ENCODE data around the gene WWOX.

WWOX gene

DNA sequence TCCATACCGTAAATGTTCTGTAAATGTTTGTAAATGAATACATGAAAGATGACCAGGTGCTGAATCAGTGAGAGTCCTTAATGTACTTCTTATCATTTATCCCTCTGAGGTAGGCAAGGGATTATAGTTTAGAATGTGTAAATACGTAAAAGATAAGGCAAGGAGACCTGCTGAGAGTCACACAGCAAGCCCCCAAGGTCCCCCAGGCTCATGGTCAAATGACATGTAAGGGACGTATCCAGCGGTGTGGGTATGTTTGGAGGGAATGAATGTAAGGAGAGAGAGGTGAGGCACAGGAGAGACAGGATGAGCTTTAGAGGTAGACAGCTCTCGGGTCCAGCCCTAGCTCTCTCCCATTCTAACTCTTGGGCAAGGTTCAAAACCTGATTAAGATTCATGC, 341.8 kb downstream of the WWOX start:
- Histone ChIP-seq H3K9me3 (ENCODE audit: control insufficient read depth in 2 of 2, low read length in 2 of 2) (no peaks in the 10 kb centered on the region), H3K27ac (ENCODE audit: low read depth in 2 of 2, low read length in 2 of 2) (no peak overlapping the region), H3K4me1 (ENCODE audit: control insufficient read depth in 2 of 2, insufficient read depth in 2 of 2, low read length in 2 of 2) (peaks cover 0 to 3% of the 10 kb centered on the region in 2 donors), H3K9ac (ENCODE audit: low read depth in 1 of 2, low read length in 2 of 2) (no peak overlapping the region), H3K27me3 (ENCODE audit: control insufficient read depth in 2 of 2, insufficient read depth in 2 of 2, low read length in 2 of 2) (no peaks in the 10 kb centered on the region), H3K4me3 (ENCODE audit: low read length in 2 of 2) (no peak overlapping the region), H3K36me3 (ENCODE audit: control insufficient read depth in 2 of 2, insufficient read depth in 2 of 2, low read length in 2 of 2) (no peaks in the 10 kb centered on the region)

DNA sequence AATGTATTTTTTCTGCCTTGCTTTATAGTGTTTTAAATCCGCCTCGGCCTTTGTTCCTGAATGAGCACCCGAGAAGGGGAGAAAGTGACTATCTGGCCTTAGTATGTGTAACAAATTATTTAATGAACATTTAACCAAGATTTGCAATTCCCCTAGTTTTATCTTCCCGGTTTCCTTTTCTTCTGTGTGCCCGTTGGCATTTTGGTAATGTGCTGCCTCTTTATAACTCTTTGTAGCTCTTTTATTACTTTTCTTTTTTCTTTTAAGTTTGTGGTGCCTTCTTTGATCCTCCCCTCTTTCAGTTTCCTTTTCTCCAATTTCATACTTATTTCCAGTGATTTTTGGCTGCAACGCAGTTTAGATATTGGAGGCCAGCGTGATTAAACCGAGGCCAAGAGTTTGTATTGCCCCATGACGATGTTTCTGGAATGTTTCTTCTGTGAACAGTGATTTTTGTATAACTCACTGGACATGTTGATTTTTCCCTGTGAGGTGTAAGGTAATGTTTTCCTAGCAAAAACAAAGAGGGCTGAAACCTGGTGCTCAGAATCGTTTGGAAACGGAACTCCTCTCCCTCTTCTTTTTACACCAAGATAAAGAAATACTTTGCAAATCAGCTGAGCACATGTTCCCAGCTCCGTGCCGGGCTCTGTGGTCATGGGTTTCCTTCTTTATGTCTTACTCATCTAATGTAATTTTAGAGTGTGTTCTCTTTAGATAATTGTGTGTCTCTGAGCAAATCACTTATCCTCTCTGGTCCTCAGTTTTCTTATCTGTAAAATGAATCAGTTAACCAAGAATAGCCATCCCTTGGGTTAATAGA, 344.3 kb downstream of the WWOX start:
- Histone ChIP-seq H3K4me3 (ENCODE audit: low read length in 2 of 2) (peak overlapping the region in 1 of 2 donors; percentile 13), H3K9me3 (ENCODE audit: control insufficient read depth in 2 of 2, low read length in 2 of 2) (no peaks in the 10 kb centered on the region), H3K27me3 (ENCODE audit: control insufficient read depth in 2 of 2, insufficient read depth in 2 of 2, low read length in 2 of 2) (no peaks in the 10 kb centered on the region), H3K9ac (ENCODE audit: low read depth in 1 of 2, low read length in 2 of 2) (no peak overlapping the region), H3K36me3 (ENCODE audit: control insufficient read depth in 2 of 2, insufficient read depth in 2 of 2, low read length in 2 of 2) (no peaks in the 10 kb centered on the region), H3K4me1 (ENCODE audit: control insufficient read depth in 2 of 2, insufficient read depth in 2 of 2, low read length in 2 of 2) (peaks cover 0 to 3% of the 10 kb centered on the region in 2 donors), H3K27ac (ENCODE audit: low read depth in 2 of 2, low read length in 2 of 2) (no peak overlapping the region)

DNA sequence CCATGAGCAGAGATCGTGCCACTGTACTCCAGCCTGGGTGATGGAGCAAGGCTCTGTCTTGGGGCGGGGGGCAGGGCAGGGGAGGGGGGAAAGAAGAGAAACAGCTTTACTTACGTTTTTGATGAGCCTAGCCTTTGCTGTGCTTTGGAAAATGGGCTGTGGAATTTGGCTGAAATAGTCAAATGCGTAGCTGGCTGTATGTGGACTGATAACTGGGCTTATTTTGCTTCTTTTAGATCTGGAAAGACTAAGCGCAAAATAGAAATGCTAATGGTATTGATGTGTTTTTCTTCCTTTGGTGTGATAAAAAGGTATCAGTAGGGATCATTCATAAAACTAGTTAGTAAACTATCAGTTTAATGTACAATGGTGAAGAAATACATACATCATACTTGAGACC, 346.4 kb downstream of the WWOX start:
- Histone ChIP-seq H3K4me1 (ENCODE audit: control insufficient read depth in 2 of 2, insufficient read depth in 2 of 2, low read length in 2 of 2) (peaks cover 0 to 3% of the 10 kb centered on the region in 2 donors), H3K9me3 (ENCODE audit: control insufficient read depth in 2 of 2, low read length in 2 of 2) (no peaks in the 10 kb centered on the region), H3K9ac (ENCODE audit: low read depth in 1 of 2, low read length in 2 of 2) (no peak overlapping the region), H3K27me3 (ENCODE audit: control insufficient read depth in 2 of 2, insufficient read depth in 2 of 2, low read length in 2 of 2) (no peaks in the 10 kb centered on the region), H3K27ac (ENCODE audit: low read depth in 2 of 2, low read length in 2 of 2) (no peak overlapping the region), H3K4me3 (ENCODE audit: low read length in 2 of 2) (no peak overlapping the region), H3K36me3 (ENCODE audit: control insufficient read depth in 2 of 2, insufficient read depth in 2 of 2, low read length in 2 of 2) (no peaks in the 10 kb centered on the region)

DNA sequence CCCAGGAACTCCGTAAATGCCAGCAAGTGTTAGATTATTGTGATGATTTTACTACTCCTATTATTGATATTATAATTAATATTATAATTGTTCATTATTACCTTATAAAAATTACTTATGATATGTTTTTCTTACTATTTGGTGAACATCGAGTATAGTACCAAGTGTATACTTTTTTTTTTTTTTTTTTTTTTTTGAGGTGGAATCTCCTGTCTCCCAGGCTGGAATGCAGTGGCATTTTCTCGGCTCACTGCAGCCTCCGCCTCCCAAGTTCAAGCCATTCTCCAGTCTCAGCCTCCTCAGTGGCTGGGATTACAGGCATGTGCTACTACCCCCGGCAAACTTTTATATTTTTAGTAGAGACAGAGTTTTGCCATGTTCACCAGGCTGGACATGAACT, 347.0 kb downstream of the WWOX start:
- Histone ChIP-seq H3K27me3 (ENCODE audit: control insufficient read depth in 2 of 2, insufficient read depth in 2 of 2, low read length in 2 of 2) (no peaks in the 10 kb centered on the region), H3K27ac (ENCODE audit: low read depth in 2 of 2, low read length in 2 of 2) (no peak overlapping the region), H3K36me3 (ENCODE audit: control insufficient read depth in 2 of 2, insufficient read depth in 2 of 2, low read length in 2 of 2) (no peaks in the 10 kb centered on the region), H3K4me1 (ENCODE audit: control insufficient read depth in 2 of 2, insufficient read depth in 2 of 2, low read length in 2 of 2) (peaks cover 0 to 3% of the 10 kb centered on the region in 2 donors), H3K9ac (ENCODE audit: low read depth in 1 of 2, low read length in 2 of 2) (no peak overlapping the region), H3K4me3 (ENCODE audit: low read length in 2 of 2) (no peak overlapping the region), H3K9me3 (ENCODE audit: control insufficient read depth in 2 of 2, low read length in 2 of 2) (no peaks in the 10 kb centered on the region)

DNA sequence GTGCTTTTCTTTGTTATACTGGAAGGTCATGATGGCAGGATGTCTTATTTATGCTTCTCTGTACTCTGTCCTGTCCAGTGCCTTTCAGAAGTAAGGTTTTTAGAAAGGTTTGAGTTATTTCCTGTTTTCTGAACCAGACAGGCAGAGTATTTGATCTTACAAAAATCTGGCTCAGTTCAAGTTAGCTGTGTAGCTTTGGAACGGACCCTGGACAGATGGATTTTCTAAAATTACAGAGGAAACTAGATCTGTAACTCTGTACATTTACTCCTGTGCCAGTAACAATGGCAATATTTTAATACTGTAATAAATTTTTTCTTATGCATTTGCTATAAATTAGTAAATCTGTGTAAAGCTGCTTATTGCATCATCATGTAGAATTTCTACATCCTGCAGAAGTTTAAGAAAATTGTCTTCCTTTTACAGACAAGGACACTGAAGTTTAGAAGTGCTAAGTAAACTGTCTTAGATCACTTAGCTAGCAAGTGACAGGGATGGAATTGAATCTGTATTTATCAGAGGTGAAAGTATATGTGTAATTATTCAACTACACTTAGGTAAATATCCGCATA, 347.6 kb downstream of the WWOX start:
- Histone ChIP-seq H3K27ac (ENCODE audit: low read depth in 2 of 2, low read length in 2 of 2) (no peak overlapping the region), H3K27me3 (ENCODE audit: control insufficient read depth in 2 of 2, insufficient read depth in 2 of 2, low read length in 2 of 2) (no peaks in the 10 kb centered on the region), H3K9ac (ENCODE audit: low read depth in 1 of 2, low read length in 2 of 2) (no peak overlapping the region), H3K4me1 (ENCODE audit: control insufficient read depth in 2 of 2, insufficient read depth in 2 of 2, low read length in 2 of 2) (peaks cover 0 to 3% of the 10 kb centered on the region in 2 donors), H3K9me3 (ENCODE audit: control insufficient read depth in 2 of 2, low read length in 2 of 2) (no peaks in the 10 kb centered on the region), H3K36me3 (ENCODE audit: control insufficient read depth in 2 of 2, insufficient read depth in 2 of 2, low read length in 2 of 2) (no peaks in the 10 kb centered on the region), H3K4me3 (ENCODE audit: low read length in 2 of 2) (no peak overlapping the region)

DNA sequence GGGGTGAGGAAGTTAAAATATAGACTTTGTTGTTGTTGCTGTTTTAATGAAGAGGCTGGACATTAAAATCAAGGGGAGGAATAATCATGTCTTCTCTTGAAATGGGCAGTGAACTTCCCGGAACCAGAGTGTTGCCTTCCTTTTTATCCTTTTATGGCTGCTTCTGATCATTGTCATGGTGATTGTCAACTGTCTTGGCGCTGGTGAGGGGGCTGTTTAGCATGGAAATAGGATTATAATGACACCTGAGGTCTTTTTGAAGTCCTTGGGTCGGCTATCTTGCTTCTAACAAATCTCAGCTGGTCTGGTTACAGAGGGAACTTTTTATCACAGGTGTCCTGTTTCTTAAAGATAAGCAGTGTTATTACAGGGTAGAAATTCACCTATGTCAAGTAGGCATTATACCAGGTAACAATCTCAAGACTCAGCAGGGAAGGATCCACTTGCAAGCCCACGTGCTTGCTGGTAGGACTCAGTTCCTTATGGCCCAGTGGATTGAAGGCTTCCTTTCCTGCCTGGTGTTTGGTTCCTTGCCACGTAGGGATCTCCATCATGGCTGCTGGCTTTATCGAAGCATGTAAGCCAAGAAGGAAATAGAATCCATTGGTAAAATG, 349.3 kb downstream of the WWOX start:
- Histone ChIP-seq H3K4me1 (ENCODE audit: control insufficient read depth in 2 of 2, insufficient read depth in 2 of 2, low read length in 2 of 2) (no peaks in the 10 kb centered on the region), H3K9ac (ENCODE audit: low read depth in 1 of 2, low read length in 2 of 2) (no peak overlapping the region), H3K9me3 (ENCODE audit: control insufficient read depth in 2 of 2, low read length in 2 of 2) (no peaks in the 10 kb centered on the region), H3K27ac (ENCODE audit: low read depth in 2 of 2, low read length in 2 of 2) (no peak overlapping the region), H3K27me3 (ENCODE audit: control insufficient read depth in 2 of 2, insufficient read depth in 2 of 2, low read length in 2 of 2) (no peaks in the 10 kb centered on the region), H3K4me3 (ENCODE audit: low read length in 2 of 2) (no peak overlapping the region), H3K36me3 (ENCODE audit: control insufficient read depth in 2 of 2, insufficient read depth in 2 of 2, low read length in 2 of 2) (no peaks in the 10 kb centered on the region)

DNA sequence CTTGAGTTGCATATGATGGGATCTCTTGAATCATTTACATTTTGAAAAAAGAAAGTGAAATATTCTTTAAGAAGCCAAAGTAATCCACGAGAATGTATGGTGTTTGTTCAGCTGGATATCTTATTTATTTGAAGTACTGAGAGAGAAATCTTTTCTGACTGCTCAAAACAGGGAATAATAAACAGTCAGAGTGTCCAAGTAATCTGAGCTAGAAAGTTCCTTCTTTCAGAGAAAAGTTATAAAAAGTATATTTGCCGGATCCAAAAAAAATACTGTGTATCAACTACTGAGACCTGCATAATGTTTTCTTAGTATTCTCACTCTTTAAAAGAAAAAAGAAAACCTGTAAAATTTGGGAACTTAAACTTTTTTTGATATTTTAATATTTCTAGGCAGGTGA, 350.8 kb downstream of the WWOX start:
- no peak overlapping the region for H3K4me3 ChIP-seq (ENCODE audit: low read length in 2 of 2)
- H3K27me3 ChIP-seq (ENCODE audit: control insufficient read depth in 2 of 2, insufficient read depth in 2 of 2, low read length in 2 of 2): no peaks in the 10 kb centered on the region
- H3K9ac ChIP-seq (ENCODE audit: low read depth in 1 of 2, low read length in 2 of 2): no peak overlapping the region
- no peaks in the 10 kb centered on the region for H3K36me3 ChIP-seq (ENCODE audit: control insufficient read depth in 2 of 2, insufficient read depth in 2 of 2, low read length in 2 of 2)
- no peak overlapping the region for H3K27ac ChIP-seq (ENCODE audit: low read depth in 2 of 2, low read length in 2 of 2)
- no peaks in the 10 kb centered on the region for H3K4me1 ChIP-seq (ENCODE audit: control insufficient read depth in 2 of 2, insufficient read depth in 2 of 2, low read length in 2 of 2)
- no peaks in the 10 kb centered on the region for H3K9me3 ChIP-seq (ENCODE audit: control insufficient read depth in 2 of 2, low read length in 2 of 2)

DNA sequence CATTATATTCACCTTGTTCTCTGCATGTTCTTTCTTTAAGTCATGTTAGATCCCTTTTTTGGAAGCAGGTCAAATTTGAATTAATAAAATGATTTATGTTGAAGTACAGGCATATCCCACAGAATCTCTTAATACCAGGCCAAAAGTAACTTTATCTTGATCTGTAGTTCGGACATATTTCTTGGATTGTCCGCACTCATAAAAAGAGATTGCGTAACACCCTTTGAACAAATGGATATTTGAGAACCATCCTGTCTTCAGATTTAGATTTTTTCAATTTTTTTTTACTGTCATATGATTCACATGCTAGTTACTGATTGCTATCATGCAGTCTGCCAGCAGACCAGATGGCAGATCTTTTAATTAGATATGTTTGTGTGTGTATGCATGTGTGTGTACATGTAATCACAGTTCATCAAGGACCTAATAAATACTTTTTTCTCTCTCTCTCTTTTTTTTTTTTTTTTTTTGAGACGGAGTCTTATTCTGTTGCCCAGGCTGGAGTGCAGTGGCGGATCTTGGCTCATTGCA, 352.6 kb downstream of the WWOX start:
- no peaks in the 10 kb centered on the region for H3K4me1 ChIP-seq (ENCODE audit: control insufficient read depth in 2 of 2, insufficient read depth in 2 of 2, low read length in 2 of 2)
- H3K4me3 ChIP-seq (ENCODE audit: low read length in 2 of 2): no peak overlapping the region
- H3K27ac ChIP-seq (ENCODE audit: low read depth in 2 of 2, low read length in 2 of 2): no peak overlapping the region
- no peaks in the 10 kb centered on the region for H3K9me3 ChIP-seq (ENCODE audit: control insufficient read depth in 2 of 2, low read length in 2 of 2)
- H3K9ac ChIP-seq (ENCODE audit: low read depth in 1 of 2, low read length in 2 of 2): no peak overlapping the region
- H3K36me3 ChIP-seq (ENCODE audit: control insufficient read depth in 2 of 2, insufficient read depth in 2 of 2, low read length in 2 of 2): no peaks in the 10 kb centered on the region
- H3K27me3 ChIP-seq (ENCODE audit: control insufficient read depth in 2 of 2, insufficient read depth in 2 of 2, low read length in 2 of 2): no peaks in the 10 kb centered on the region

DNA sequence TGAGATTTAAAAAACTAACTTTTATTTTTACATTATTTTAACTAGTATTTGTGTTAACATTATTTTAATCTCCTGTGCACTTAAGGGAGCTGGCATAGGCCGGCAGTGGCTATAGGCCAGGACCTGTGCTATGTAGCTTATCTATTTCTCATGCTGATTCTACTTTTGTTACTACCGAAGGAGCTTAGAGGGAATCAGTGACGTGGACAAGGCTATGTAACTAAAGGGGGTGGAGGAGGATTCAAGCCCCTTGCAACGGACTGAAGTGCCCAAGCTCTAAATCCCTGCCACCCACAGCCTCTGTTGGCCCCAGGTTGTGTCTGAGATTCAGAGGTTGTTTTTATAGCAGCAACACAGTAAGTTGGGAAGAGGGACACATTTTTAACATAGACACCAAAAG, 356.4 kb downstream of the WWOX start:
- H3K9ac ChIP-seq (ENCODE audit: low read depth in 1 of 2, low read length in 2 of 2): no peak overlapping the region
- no peak overlapping the region for H3K4me3 ChIP-seq (ENCODE audit: low read length in 2 of 2)
- H3K4me1 ChIP-seq (ENCODE audit: control insufficient read depth in 2 of 2, insufficient read depth in 2 of 2, low read length in 2 of 2): peaks cover 4 to 11% of the 10 kb centered on the region in 2 donors
- no peaks in the 10 kb centered on the region for H3K27me3 ChIP-seq (ENCODE audit: control insufficient read depth in 2 of 2, insufficient read depth in 2 of 2, low read length in 2 of 2)
- H3K27ac ChIP-seq (ENCODE audit: low read depth in 2 of 2, low read length in 2 of 2): no peak overlapping the region
- H3K36me3 ChIP-seq (ENCODE audit: control insufficient read depth in 2 of 2, insufficient read depth in 2 of 2, low read length in 2 of 2): no peaks in the 10 kb centered on the region
- H3K9me3 ChIP-seq (ENCODE audit: control insufficient read depth in 2 of 2, low read length in 2 of 2): no peaks in the 10 kb centered on the region

DNA sequence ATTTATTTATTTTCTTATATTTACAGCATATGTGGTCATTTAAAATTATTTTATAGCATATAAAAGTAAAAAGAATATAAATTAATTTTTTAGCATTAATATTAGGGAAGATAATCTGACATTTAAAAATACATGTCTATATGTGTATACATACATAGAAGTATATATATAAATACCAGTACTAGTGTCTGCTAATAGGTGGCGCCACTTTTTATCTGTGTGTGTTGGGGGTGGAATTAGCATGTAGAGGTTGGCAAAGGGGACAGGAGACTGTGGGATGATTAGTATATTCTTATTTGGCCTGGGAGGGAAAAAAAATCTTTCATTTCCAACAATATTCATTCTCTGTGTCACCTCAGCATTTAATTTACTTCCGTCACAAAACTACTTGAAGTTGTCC, 359.1 kb downstream of the WWOX start:
- Histone ChIP-seq H3K9ac (ENCODE audit: low read depth in 1 of 2, low read length in 2 of 2) (no peak overlapping the region), H3K9me3 (ENCODE audit: control insufficient read depth in 2 of 2, low read length in 2 of 2) (no peaks in the 10 kb centered on the region), H3K36me3 (ENCODE audit: control insufficient read depth in 2 of 2, insufficient read depth in 2 of 2, low read length in 2 of 2) (no peaks in the 10 kb centered on the region), H3K4me1 (ENCODE audit: control insufficient read depth in 2 of 2, insufficient read depth in 2 of 2, low read length in 2 of 2) (peaks cover 17 to 36% of the 10 kb centered on the region in 2 donors), H3K27ac (ENCODE audit: low read depth in 2 of 2, low read length in 2 of 2) (no peak overlapping the region), H3K4me3 (ENCODE audit: low read length in 2 of 2) (no peak overlapping the region), H3K27me3 (ENCODE audit: control insufficient read depth in 2 of 2, insufficient read depth in 2 of 2, low read length in 2 of 2) (no peaks in the 10 kb centered on the region)

Data from mucosa of rectum (tissue), 2 donors.